Naive thymus-derived CD4-positive, alpha-beta T cell (primary cell): ENCODE measurements around the gene ATG7. TPM values are rescaled to one million over a fixed set of nuclear protein-coding genes. Genes with fewer than 3 reads are reported as not detected.
"Not testable (repeated sequence)": the region's sequence is repeated elsewhere in the genome, so short reads cannot be mapped to it uniquely, and the experiment has no call there.

ENCODE experiments used
- ATAC-seq: fragments of 150-1000 bp; cut with Tn5 transposase; 2 replicates; pipeline ENCODE4 v1.10.0; 2021; ENCODE audit warnings: mild to moderate bottlenecking, moderate library complexity
- CTCF ChIA-PET: fragments of 350-600 bp; sonication (Branson Sonifier 250); formaldehyde crosslinking; loops from one replicate; lab custom pipeline; 2021; ENCODE audit warnings: antibody characterized with exemption; lab: Charles Lee
- POLR2A ChIA-PET: fragments of 350-600 bp; sonication (Branson Sonifier 250); formaldehyde crosslinking; loops from one replicate; lab custom pipeline; 2021; ENCODE audit warnings: antibody characterized with exemption, inconsistent platforms; lab: Charles Lee
- DNase-seq, 9 donors: peaks; one replicate each; pipeline versions ENCODE4 v3.0.0 to v3.0.0-alpha.2; 2020 to 2022; ENCODE audit warnings: mixed read lengths in 1 of 9
- H3K27ac ChIP-seq: one replicate; pipeline ENCODE4 v1.7.0; 2013; ENCODE audit warnings: mild to moderate bottlenecking, low read depth, low read length, moderate library complexity
- H3K27me3 ChIP-seq, 2 donors: one replicate each; pipeline ENCODE4 v1.7.0; 2013; ENCODE audit warnings: low read length in 2 of 2, mild to moderate bottlenecking in 2 of 2, moderate library complexity in 2 of 2; ENCODE audit not compliant: control insufficient read depth in 2 of 2, insufficient read depth in 2 of 2
- H3K36me3 ChIP-seq, 3 experiments: 1 replicate in 2 of 3; 2 replicates in 1 of 3; pipeline ENCODE4 v1.7.0; 2013; ENCODE audit warnings: low read length in 3 of 3, mild to moderate bottlenecking in 3 of 3, moderate library complexity in 1 of 3; ENCODE audit not compliant: insufficient read depth in 3 of 3, control insufficient read depth in 2 of 3
- H3K4me1 ChIP-seq, 2 donors: one replicate each; pipeline ENCODE4 v1.7.0; 2013; ENCODE audit warnings: low read length in 2 of 2, mild to moderate bottlenecking in 2 of 2, moderate library complexity in 1 of 2; ENCODE audit not compliant: control insufficient read depth in 2 of 2, insufficient read depth in 2 of 2
- H3K4me3 ChIP-seq: 2 replicates; pipeline ENCODE4 v1.7.0; 2013; ENCODE audit warnings: mild to moderate bottlenecking, low read length
- H3K9me3 ChIP-seq, 3 experiments: 1 replicate in 2 of 3; 2 replicates in 1 of 3; pipeline ENCODE4 v1.7.0; 2013; ENCODE audit warnings: low read length in 3 of 3; ENCODE audit not compliant: control insufficient read depth in 2 of 3
- H3K27ac Mint-ChIP-seq, 9 donors: one replicate each; pipeline ENCODE4 v1.8.0; 2020 to 2022; ENCODE audit warnings: mixed read lengths in 9 of 9, mild to moderate bottlenecking in 8 of 9, moderate library complexity in 5 of 9, inconsistent platforms in 2 of 9
- H3K27me3 Mint-ChIP-seq, 5 donors: one replicate each; pipeline ENCODE4 v1.8.0; 2021 to 2022; ENCODE audit warnings: mixed read lengths in 5 of 5, mild to moderate bottlenecking in 1 of 5
- H3K36me3 Mint-ChIP-seq, 5 donors: one replicate each; pipeline ENCODE4 v1.8.0; 2020 to 2022; ENCODE audit warnings: mixed read lengths in 5 of 5, mild to moderate bottlenecking in 3 of 5, inconsistent platforms in 1 of 5
- H3K4me1 Mint-ChIP-seq, 7 donors: one replicate each; pipeline ENCODE4 v1.8.0; 2020 to 2022; ENCODE audit warnings: mixed read lengths in 7 of 7, mild to moderate bottlenecking in 3 of 7, inconsistent platforms in 1 of 7
- H3K4me3 Mint-ChIP-seq, 10 donors: one replicate each; pipeline ENCODE4 v1.8.0; 2020 to 2022; ENCODE audit warnings: mild to moderate bottlenecking in 10 of 10, mixed read lengths in 10 of 10, moderate library complexity in 6 of 10, inconsistent platforms in 2 of 10
- H3K9me3 Mint-ChIP-seq, 11 donors: one replicate each; pipeline ENCODE4 v1.8.0; 2020 to 2022; ENCODE audit warnings: mixed read lengths in 11 of 11, mild to moderate bottlenecking in 4 of 11, inconsistent platforms in 1 of 11, moderate library complexity in 1 of 11
- intact Hi-C, 2 donors: fragments of 100-400 bp; cut with micrococcal nuclease; formaldehyde crosslinking; loops; one replicate each; pipeline ENCODE4 v1.15.1; 2023
- polyA plus RNA-seq, 2 donors: library from polyadenylated mRNA; unstranded; fragments of 300-500 nt; fragmentation: Illumina TruSeq; gene quantifications; one replicate each; pipeline ENCODE4 v1.2.3, GENCODE V29; 2021
- total RNA-seq, 6 experiments: library from RNA in 5 of 6; stranded (reverse) in 5 of 6; gene quantifications; 1 replicate in 5 of 6; 2 replicates in 1 of 6; pipeline ENCODE4 v1.2.3 and lab custom pipeline; 2021 to 2026

Gene ATG7
- total and polyA plus RNA-seq, 7 experiments from 2014 or later, result 12.0 to 80.3 (median 33.6) TPM

GRCh38 chr3:11494131-11494916 lies 222.1 kb downstream of the ATG7 start:
- peaks cover 9 to 54% (median 35%) of the 10 kb centered on the region in 5 donors for H3K36me3 Mint-ChIP-seq
- CTCF ChIA-PET, result no interaction called here
- Histone ChIP-seq H3K4me3 (no peak overlapping the region), H3K27me3 (no peaks in the 10 kb centered on the region), H3K36me3 (no peaks in the 10 kb centered on the region), H3K4me1 (no peaks in the 10 kb centered on the region), H3K9me3 (no peaks in the 10 kb centered on the region), H3K27ac (no peak overlapping the region)
- ATAC-seq (no peak), DNase-seq (no peak)
- peaks cover 0 to 8% (median 0%) of the 10 kb centered on the region in 7 donors for H3K4me1 Mint-ChIP-seq
- no peak overlapping the region for H3K4me3 Mint-ChIP-seq
- H3K27ac Mint-ChIP-seq, result no peak overlapping the region
- intact Hi-C loops, result no loop called here
- H3K9me3 Mint-ChIP-seq, result peaks cover 0 to 19% (median 1%) of the 10 kb centered on the region in 11 donors
- POLR2A ChIA-PET, result no interaction called here
- no peaks in the 10 kb centered on the region for H3K27me3 Mint-ChIP-seq

GRCh38 chr3:11495948-11496557 lies 223.9 kb downstream of the ATG7 start:
- Mint-ChIP-seq H3K36me3 (peaks cover 9 to 56% (median 34%) of the 10 kb centered on the region in 5 donors), H3K9me3 (peaks cover 0 to 19% (median 1%) of the 10 kb centered on the region in 11 donors), H3K27me3 (no peaks in the 10 kb centered on the region), H3K27ac (no peak overlapping the region), H3K4me1 (peaks cover 0 to 7% (median 0%) of the 10 kb centered on the region in 7 donors), H3K4me3 (peak overlapping the region in 1 of 10 donors; percentile 3)
- H3K4me1 ChIP-seq, result no peaks in the 10 kb centered on the region
- no peaks in the 10 kb centered on the region for H3K9me3 ChIP-seq
- no peak overlapping the region for H3K27ac ChIP-seq
- POLR2A ChIA-PET, result no interaction called here
- ATAC-seq (no peak), DNase-seq (no peak)
- intact Hi-C loops, result no loop called here
- CTCF ChIA-PET, result no interaction called here
- H3K4me3 ChIP-seq, result no peak overlapping the region
- no peaks in the 10 kb centered on the region for H3K27me3 ChIP-seq
- no peaks in the 10 kb centered on the region for H3K36me3 ChIP-seq

DNA sequence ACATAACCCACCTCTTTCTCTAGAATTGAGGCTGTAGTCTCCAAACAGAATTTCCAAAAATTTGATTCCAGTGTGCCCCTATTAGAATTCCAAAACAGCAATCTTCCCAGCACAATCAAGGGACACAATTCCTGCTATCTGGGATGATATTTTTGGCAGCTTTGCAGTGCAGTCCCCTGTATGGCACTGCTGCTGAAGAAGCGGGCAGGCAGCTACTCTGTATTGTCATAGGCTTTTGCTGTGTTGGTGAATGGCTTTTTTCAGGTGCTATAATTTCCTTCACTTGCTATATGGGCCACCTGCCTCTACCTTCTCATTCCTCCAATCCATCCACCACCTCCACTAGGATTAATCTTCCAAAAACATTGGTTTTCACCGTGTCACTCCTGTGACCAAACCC lies 226.0 kb downstream of the ATG7 start:
- Mint-ChIP-seq H3K4me3 (no peak overlapping the region), H3K4me1 (peaks cover 0 to 6% (median 0%) of the 10 kb centered on the region in 7 donors), H3K9me3 (peaks cover 0 to 13% (median 0%) of the 10 kb centered on the region in 11 donors), H3K27me3 (no peaks in the 10 kb centered on the region), H3K27ac (peak overlapping the region in 1 of 9 donors; percentile 1), H3K36me3 (peaks cover 9 to 52% (median 28%) of the 10 kb centered on the region in 5 donors)
- no peaks in the 10 kb centered on the region for H3K4me1 ChIP-seq
- H3K4me3 ChIP-seq, result no peak overlapping the region
- no peaks in the 10 kb centered on the region for H3K36me3 ChIP-seq
- ChIA-PET POLR2A (no interaction called here), CTCF (no interaction called here)
- intact Hi-C loops, result no loop called here
- DNase-seq, result no peak
- H3K27me3 ChIP-seq, result no peaks in the 10 kb centered on the region
- ATAC-seq, result no peak
- no peaks in the 10 kb centered on the region for H3K9me3 ChIP-seq
- H3K27ac ChIP-seq, result no peak overlapping the region

DNA sequence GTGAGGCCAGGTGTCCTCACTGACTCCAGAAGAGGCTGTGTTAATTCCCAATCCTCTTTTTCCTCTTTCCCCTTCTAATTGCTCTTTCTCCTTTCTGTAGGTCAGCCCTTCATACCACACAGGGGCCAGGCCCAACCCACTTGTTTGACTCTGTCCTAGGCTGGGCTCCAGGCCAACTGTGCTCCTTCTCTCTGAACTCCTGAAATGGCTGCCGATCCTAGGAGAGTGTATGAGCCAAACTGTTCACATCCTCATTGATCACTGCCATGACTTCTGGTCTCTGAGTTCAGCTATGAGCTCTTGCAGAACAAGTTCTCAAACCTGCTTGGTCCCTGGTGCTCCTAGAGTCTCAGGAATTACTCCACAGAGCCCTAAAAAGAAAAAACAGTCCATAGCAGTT lies 226.4 kb downstream of the ATG7 start:
- Histone ChIP-seq H3K36me3 (no peaks in the 10 kb centered on the region), H3K27me3 (no peaks in the 10 kb centered on the region), H3K9me3 (no peaks in the 10 kb centered on the region), H3K4me1 (no peaks in the 10 kb centered on the region), H3K27ac (no peak overlapping the region), H3K4me3 (no peak overlapping the region)
- ChIA-PET POLR2A (no interaction called here), CTCF (no interaction called here)
- Mint-ChIP-seq H3K27ac (peak overlapping the region in 1 of 9 donors; percentile 1), H3K36me3 (peaks cover 9 to 48% (median 23%) of the 10 kb centered on the region in 5 donors), H3K4me1 (peaks cover 0 to 6% (median 0%) of the 10 kb centered on the region in 7 donors), H3K4me3 (no peak overlapping the region), H3K9me3 (peaks cover 0 to 9% (median 0%) of the 10 kb centered on the region in 11 donors), H3K27me3 (no peaks in the 10 kb centered on the region)
- ATAC-seq (no peak), DNase-seq (no peak)
- intact Hi-C loops, result no loop called here

DNA sequence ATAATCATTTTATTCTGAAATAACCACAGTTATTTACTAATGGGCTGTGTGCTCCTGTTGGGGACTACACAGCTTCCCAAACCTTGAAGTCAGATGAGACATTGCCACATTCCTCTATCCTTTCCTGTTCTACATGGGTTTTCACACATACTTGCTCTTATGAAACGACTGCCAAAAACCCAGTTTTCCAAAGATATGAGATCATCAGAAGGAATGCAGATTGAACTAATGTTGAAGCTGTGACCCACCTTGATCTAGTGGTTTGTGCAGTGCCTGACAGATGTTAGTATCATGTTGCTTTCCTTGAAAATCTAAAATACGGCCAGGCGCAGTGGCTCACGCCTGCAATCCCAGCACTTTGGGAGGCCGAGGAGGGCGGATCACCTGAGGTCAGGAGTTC lies 226.9 kb downstream of the ATG7 start:
- intact Hi-C loops, result no loop called here
- ATAC-seq (no peak), DNase-seq (no peak)
- Mint-ChIP-seq H3K27ac (no peak overlapping the region), H3K4me3 (no peak overlapping the region), H3K27me3 (no peaks in the 10 kb centered on the region), H3K36me3 (peaks cover 5 to 43% (median 23%) of the 10 kb centered on the region in 5 donors), H3K9me3 (peaks cover 0 to 4% (median 0%) of the 10 kb centered on the region in 11 donors), H3K4me1 (peaks cover 0 to 6% (median 0%) of the 10 kb centered on the region in 7 donors)
- no peak overlapping the region for H3K4me3 ChIP-seq
- no peaks in the 10 kb centered on the region for H3K4me1 ChIP-seq
- no peaks in the 10 kb centered on the region for H3K27me3 ChIP-seq
- H3K36me3 ChIP-seq, result no peaks in the 10 kb centered on the region
- ChIA-PET CTCF (no interaction called here), POLR2A (no interaction called here)
- H3K27ac ChIP-seq, result no peak overlapping the region
- H3K9me3 ChIP-seq, result no peaks in the 10 kb centered on the region

DNA sequence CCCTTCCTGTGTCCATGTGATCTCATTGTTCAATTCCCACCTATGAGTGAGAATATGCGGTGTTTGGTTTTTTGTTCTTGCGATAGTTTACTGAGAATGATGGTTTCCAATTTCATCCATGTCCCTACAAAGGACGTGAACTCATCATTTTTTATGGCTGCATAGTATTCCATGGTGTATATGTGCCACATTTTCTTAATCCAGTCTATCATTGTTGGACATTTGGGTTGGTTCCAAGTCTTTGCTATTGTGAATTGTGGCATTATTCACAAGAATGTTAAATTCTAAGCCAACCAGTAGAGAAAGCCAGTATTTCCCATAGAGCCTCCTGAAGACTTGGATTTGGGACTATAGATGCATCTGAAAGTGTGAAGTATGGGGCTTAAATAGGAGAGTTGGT lies 230.2 kb downstream of the ATG7 start:
- H3K4me3 Mint-ChIP-seq, DNase-seq, ATAC-seq, H3K4me1 ChIP-seq, H3K9me3 ChIP-seq, CTCF ChIA-PET, H3K4me3 ChIP-seq, H3K27me3 Mint-ChIP-seq, intact Hi-C loops, POLR2A ChIA-PET, H3K9me3 Mint-ChIP-seq, H3K4me1 Mint-ChIP-seq, H3K36me3 ChIP-seq, H3K27ac ChIP-seq, H3K27ac Mint-ChIP-seq, H3K27me3 ChIP-seq: not testable (repeated sequence)
- H3K36me3 Mint-ChIP-seq, result peaks cover 2 to 35% (median 18%) of the 10 kb centered on the region in 5 donors
